GOT3 (cell line): ENCODE results near the gene CC2D2A.
"Not testable (repeated sequence)": the region's sequence is repeated elsewhere in the genome, so short reads cannot be mapped to it uniquely, and the experiment has no call there.

ENCODE experiments used
- DNase-seq: peaks from one replicate; lab custom pipeline; 2025; ENCODE audit warnings: mixed read lengths; lab: John Stamatoyannopoulos, UW

CC2D2A gene

GRCh38 chr4:15557786-15558550 is 88.3 kb downstream of the CC2D2A start:
- no peak for DNase-seq

- DNase-seq = no peak
Observed at GRCh38 chr4:15558561-15558960, 88.9 kb downstream of the CC2D2A start.

GRCh38 chr4:15562114-15562513 is 92.4 kb downstream of the CC2D2A start:
- no peak for DNase-seq

GRCh38 chr4:15562623-15563022 is 92.9 kb downstream of the CC2D2A start:
- DNase-seq = no peak

GRCh38 chr4:15563871-15564270 is 94.2 kb downstream of the CC2D2A start:
- no peak for DNase-seq

- DNase-seq = no peak
Observed at GRCh38 chr4:15568821-15569220, 99.1 kb downstream of the CC2D2A start.

GRCh38 chr4:15569746-15570145 is 100.1 kb downstream of the CC2D2A start:
- DNase-seq = no peak

GRCh38 chr4:15575966-15576365 is 106.3 kb downstream of the CC2D2A start:
- no peak for DNase-seq

GRCh38 chr4:15577508-15577907 is 107.8 kb downstream of the CC2D2A start:
- DNase-seq = no peak

GRCh38 chr4:15584785-15585184 is 115.1 kb downstream of the CC2D2A start:
- DNase-seq = no peak

GRCh38 chr4:15585331-15585730 is 115.6 kb downstream of the CC2D2A start:
- DNase-seq = no peak

GRCh38 chr4:15586066-15586465 is 116.4 kb downstream of the CC2D2A start:
- no peak for DNase-seq

GRCh38 chr4:15587649-15588048 is 118.0 kb downstream of the CC2D2A start:
- DNase-seq = no peak

GRCh38 chr4:15592799-15593198 is 123.1 kb downstream of the CC2D2A start:
- no peak for DNase-seq

GRCh38 chr4:15598644-15599043 is 129.0 kb downstream of the CC2D2A start:
- no peak for DNase-seq

GRCh38 chr4:15600176-15600575 is 130.5 kb downstream of the CC2D2A start:
- no peak for DNase-seq

- no peak for DNase-seq
Observed at GRCh38 chr4:15601862-15602261, 132.2 kb downstream of the CC2D2A start.

- no peak for DNase-seq
Observed at GRCh38 chr4:15605537-15605936, 135.9 kb downstream of the CC2D2A start.

GRCh38 chr4:15610855-15611254 is 141.2 kb downstream of the CC2D2A start:
- no peak for DNase-seq

- DNase-seq = no peak
Observed at GRCh38 chr4:15612136-15612535, 142.5 kb downstream of the CC2D2A start.

GRCh38 chr4:15614891-15615290 is 145.2 kb downstream of the CC2D2A start:
- not testable (repeated sequence) for DNase-seq

GRCh38 chr4:15617407-15617806 is 147.7 kb downstream of the CC2D2A start:
- DNase-seq = not testable (repeated sequence)

GRCh38 chr4:15636818-15637217 is 167.1 kb downstream of the CC2D2A start:
- DNase-seq = no peak

GRCh38 chr4:15638418-15638817 is 168.7 kb downstream of the CC2D2A start:
- DNase-seq = no peak
